ENCODE data around the gene CTDSPL2.

- TF ChIP-seq CTCF (IDR thresholded peaks at IDR 0.05), result no peak
- TF ChIP-seq POLR2A (IDR thresholded peaks at IDR 0.05), result no peak
These were observed 16.1 kb downstream of the CTDSPL2 start for GRCh38 chr15:44443515-44443914.

Measured in Peyer's patch (tissue), 4 donors.